Adrenal gland (tissue), 5 donors: Measurements from ENCODE around the gene ADGRL1.

Experiments used
- POLR2A ChIP-seq, 2 donors: fragments of 450-650 bp; IDR thresholded peaks; one replicate each; pipeline ENCODE4 v1.6.1; 2017; ENCODE audit warnings: antibody characterized with exemption in 2 of 2, mild to moderate bottlenecking in 2 of 2, moderate library complexity in 1 of 2
- TF ChIP-seq, protein P1 (sequence below), 6 experiments: fragments of 450-650 bp in 4 of 6; fragments of 200-600 bp in 2 of 6; sonication (generic) in 1 of 6; IDR thresholded peaks; 1 replicate in 5 of 6; 2 replicates in 1 of 6; pipeline versions ENCODE4 v1.5.1 to v1.8.0; 2016 to 2021; ENCODE audit warnings: antibody characterized with exemption in 6 of 6, mild to moderate bottlenecking in 2 of 6, moderate library complexity in 1 of 6
- donor health status: DM: no; HTN: no; CAD: no.

DNA sequence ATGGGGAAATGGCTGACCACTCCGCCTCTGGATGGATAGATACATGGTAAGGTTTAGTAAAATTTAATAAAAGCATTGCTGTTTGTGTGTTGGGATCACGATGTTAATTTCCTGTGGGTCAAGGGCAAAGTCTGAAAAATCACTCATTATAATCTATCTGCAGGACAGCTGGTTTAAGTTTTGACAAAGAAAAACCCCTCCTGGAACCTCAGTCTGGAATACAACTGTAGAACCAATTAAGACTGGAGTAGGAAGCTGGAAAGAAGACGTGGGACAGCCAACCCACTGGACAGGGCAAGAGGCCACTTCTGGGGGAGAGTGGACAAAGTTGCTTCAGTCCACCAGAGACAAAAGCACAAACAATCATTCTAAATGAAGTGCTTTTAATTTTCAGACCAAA is 86.8 kb downstream of the ADGRL1 start:
- TF ChIP-seq POLR2A (IDR thresholded peaks at IDR 0.05) = no peak
- TF ChIP-seq, protein P1, sequence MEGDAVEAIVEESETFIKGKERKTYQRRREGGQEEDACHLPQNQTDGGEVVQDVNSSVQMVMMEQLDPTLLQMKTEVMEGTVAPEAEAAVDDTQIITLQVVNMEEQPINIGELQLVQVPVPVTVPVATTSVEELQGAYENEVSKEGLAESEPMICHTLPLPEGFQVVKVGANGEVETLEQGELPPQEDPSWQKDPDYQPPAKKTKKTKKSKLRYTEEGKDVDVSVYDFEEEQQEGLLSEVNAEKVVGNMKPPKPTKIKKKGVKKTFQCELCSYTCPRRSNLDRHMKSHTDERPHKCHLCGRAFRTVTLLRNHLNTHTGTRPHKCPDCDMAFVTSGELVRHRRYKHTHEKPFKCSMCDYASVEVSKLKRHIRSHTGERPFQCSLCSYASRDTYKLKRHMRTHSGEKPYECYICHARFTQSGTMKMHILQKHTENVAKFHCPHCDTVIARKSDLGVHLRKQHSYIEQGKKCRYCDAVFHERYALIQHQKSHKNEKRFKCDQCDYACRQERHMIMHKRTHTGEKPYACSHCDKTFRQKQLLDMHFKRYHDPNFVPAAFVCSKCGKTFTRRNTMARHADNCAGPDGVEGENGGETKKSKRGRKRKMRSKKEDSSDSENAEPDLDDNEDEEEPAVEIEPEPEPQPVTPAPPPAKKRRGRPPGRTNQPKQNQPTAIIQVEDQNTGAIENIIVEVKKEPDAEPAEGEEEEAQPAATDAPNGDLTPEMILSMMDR (IDR thresholded peaks at IDR 0.05) = no peak
